Activated T-cell treated with anti-CD3 and anti-CD28 coated beads for 48 hours (primary cell): ENCODE results near the gene RALGAPA1.

Experiments
- DNase-seq: peaks from one replicate; pipeline ENCODE4 v3.0.0-alpha.2; 2020; ENCODE audit warnings: low read depth

The RALGAPA1 gene

DNA sequence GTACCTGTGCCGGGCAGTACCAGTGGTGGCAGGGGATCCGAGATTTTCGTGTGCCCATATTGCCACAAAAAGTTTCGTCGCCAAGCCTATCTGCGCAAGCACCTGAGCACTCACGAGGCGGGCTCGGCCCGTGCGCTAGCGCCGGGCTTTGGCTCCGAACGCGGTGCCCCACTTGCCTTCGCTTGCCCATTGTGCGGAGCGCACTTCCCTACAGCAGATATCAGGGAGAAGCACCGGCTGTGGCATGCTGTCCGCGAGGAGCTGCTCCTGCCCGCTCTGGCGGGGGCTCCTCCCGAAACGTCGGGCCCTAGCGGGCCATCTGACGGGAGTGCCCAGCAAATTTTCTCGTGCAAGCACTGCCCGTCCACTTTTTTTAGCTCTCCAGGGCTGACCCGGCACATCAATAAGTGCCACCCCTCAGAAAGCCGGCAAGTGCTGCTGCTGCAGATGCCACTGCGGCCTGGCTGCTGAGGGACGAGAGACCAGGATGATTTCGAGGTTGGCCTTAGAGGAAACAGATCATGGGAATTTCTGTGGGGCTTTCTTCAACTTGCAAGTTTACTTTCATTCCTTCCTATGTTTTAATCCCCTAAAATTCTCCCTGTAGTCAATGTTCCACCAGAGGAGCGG, 273.5 kb downstream of the RALGAPA1 start:
- DNase-seq = no peak

DNA sequence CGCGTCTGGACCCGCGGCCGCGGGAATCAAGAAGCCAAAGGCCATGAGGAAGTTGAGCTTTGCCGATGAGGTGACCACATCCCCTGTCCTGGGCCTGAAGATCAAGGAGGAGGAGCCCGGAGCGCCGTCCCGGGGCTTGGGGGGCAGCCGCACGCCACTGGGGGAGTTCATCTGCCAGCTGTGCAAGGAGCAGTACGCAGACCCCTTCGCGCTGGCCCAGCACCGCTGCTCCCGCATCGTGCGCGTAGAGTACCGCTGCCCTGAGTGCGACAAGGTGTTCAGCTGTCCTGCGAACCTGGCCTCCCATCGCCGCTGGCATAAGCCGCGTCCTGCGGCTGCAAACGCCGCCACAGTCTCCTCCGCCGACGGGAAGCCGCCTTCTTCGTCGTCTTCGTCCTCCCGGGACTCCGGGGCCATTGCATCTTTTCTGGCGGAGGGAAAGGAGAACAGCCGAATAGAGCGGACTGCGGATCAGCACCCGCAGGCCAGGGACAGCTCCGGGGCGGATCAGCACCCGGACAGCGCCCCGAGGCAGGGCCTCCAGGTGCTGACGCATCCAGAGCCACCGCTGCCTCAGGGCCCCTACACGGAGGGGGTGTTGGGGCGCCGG, 274.1 kb downstream of the RALGAPA1 start:
- peak; percentile 68 for DNase-seq

DNA sequence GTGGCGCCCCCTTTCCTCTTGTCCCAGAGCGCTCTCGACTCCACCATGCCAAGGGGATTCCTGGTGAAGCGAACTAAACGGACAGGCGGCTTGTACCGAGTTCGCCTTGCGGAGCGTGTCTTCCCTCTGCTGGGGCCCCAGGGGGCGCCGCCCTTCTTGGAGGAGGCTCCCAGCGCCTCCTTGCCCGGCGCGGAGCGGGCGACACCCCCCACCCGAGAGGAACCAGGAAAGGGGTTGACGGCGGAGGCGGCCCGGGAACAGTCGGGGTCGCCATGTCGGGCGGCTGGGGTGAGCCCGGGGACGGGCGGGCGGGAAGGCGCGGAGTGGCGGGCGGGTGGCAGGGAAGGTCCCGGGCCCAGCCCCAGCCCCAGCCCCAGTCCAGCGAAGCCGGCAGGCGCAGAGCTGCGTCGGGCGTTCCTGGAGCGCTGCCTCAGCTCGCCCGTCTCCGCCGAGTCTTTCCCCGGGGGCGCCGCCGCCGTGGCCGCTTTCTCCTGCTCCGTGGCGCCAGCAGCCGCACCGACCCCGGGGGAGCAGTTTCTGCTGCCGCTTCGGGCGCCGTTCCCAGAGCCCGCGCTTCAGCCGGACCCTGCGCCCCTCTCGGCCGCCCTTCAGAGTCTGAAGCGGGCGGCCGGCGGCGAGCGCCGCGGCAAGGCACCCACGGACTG, 274.8 kb downstream of the RALGAPA1 start:
- no peak for DNase-seq

DNA sequence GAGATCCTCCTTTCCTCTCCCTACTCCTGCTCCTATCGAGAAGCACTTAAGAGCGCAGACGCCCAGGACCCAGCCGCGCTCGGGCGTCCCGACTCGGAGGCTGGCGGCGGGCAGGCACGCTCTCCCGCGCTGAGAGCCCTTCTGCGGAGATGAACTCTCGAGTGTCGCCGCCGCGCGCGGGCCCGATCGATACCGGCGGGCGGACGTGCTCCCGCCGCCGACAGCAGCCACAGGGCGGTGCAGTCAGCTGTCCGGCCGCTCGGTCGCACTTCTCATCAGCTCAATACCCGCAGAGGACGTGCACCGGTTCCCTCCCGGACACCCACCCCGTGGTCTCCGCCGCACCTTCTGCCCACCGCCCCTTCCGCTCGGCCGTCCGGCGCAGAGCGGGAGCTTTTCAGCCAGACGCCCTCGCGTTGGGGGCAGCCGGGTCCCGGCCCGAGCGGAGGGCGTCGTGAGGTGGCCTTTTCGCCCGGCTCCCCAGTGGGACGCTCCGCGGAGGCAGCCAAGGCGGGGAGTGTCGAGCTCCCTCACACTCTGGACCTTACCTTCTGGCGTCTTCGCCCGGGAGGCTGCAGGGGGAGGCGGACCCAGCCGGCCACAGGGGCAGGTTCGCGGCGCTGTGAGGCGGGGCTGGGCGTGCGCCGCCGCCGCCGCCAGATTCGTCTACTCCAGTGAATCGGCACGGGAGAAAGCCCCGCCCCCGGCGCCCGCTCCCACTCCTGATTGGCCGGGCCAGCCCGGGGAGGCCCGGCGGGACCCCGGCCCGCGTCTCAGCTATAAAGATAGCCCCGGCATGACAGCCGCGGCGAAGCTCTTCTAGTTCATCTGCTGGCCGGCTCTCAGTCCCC, 275.5 kb downstream of the RALGAPA1 start, which contains the start of gene INSM2:
TSS of gene INSM2 (plus strand) at position 808 of the 851 bp plus-strand sequence. CDS start 89 bp downstream, outside the sequence.
- DNase-seq = peak; percentile 75

DNA sequence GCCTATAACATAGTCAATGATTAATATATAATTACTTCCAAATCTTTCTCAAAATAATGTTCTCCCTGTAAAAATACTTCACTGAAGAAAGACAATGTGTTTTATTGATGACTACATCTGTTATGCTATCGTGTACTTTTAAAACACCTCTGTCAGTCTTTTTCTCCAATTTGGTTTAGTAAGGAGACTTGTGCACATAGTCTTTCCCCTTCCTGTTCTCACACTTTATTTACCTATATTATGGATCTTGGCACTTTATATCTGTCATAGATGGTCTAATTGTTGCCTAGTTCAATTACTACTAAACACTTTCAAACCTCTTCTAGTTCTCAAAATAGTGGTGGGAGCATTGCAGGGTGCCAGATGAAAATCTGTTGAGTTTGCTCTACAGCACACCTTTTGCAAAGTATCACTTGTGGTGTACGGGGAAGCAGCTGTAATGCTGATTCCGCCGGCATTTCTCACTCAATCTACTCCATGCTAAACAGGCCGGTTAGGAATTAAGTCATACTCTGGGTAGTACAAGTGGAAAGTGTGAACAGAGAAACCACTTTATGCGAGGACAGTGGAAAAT, 276.2 kb downstream of the RALGAPA1 start:
- no peak for DNase-seq

DNA sequence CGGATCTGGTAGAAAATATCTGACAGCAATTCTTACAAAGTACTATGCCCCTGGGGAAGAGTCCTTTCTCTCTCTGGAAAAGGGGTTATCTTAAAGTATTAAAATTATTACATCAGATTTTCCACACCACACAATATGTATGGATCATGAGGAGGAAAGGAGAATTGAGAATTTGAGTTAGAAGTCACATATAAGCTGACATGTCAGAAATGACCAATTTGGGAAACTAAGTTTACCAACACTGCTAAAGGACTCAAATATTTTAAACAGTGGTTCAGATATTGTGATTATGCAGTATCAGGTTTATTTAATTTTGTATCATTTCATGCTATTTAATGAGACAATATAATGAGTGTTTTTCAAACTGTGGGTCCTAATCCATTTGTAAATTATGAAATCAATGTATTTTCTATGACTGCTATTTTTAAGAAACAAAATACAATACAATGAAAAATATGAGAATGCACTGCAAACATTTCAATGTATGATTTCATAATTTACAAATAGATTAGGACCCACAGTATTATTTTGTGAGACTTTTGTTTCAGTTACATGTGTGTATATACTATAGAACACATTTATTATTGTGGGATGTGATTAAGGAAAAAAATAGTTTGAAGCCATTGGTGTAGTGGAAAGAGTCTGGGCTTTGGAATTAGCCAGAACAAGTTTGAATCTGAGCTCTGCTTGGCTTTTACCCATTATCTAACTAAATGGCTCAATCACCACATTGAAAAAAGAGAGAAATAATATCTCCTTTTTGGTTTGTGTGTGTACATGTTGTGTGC, 276.9 kb downstream of the RALGAPA1 start:
- DNase-seq = no peak

DNA sequence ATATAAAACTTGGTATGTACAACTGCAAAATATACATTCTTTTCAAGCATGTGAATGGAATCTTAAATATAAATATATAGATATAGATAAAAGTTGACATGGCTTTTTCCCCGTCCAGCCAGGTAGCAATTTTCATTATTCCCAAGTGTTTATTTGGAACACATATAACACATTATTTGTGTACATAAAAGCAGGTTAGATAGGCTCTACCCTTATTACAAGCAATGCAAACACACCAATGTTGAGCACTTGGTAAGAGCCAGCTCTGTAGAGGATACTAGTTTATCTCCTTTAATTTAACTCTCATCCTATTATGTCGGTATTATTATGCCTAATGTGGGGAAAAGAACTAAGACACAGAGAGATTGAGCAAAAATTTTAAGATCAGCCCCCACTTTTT, 282.1 kb downstream of the RALGAPA1 start:
- no peak for DNase-seq

DNA sequence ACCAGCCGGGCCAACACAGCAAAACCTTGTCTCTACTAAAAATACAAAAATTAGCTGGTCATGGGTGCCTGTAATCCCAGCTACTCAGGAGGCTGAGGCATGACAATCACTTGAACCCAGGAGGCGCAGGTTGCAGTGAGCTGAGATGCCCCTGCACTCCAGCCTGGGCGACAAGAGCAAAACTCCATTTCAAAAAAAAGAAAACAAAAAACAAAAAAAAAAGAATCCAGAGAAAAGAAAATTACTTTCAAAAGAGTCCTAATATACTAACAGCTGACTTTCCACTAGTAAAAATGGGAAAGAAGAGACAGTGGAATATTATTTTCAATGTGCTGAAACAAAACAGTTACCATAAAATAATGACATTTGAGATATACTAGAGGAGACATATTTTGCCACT, 283.4 kb downstream of the RALGAPA1 start:
- no peak for DNase-seq

DNA sequence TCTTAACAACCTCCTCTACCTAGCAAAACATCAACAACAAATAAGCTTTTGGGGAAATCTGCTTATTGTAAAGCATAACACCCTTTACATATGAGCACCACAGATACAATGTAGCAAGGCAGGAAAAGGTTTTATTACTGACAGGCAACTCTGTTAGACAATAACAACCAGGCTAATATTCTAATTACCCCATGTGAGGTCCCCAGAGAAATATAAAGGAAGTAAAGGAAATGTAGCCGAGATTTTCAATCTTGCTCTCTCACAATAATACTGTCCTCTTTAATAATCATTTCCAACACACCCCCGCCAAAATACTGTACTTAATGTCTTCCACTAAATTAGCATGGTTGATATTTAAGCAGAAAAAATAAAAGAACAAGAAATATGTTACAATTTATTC, 289.1 kb downstream of the RALGAPA1 start:
- DNase-seq = no peak

DNA sequence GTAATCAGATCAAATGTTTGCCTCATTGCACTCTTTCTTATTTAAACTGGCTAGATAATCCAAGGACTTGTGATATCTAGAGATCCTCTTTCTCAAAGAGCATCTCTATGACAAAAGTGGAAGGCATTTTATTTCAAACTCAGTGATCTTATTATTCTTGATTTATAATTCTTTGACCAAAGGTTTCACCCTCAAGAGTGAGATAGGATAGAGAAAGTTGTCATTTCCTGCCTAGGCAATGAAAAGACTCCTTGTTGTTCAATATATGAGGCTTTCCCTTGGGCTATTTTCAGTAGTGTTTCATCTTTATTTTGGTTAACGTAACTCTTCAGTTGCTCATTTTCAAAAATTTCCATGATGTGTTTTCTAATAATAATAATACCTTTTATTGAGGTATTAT, 293.2 kb downstream of the RALGAPA1 start:
- no peak for DNase-seq

DNA sequence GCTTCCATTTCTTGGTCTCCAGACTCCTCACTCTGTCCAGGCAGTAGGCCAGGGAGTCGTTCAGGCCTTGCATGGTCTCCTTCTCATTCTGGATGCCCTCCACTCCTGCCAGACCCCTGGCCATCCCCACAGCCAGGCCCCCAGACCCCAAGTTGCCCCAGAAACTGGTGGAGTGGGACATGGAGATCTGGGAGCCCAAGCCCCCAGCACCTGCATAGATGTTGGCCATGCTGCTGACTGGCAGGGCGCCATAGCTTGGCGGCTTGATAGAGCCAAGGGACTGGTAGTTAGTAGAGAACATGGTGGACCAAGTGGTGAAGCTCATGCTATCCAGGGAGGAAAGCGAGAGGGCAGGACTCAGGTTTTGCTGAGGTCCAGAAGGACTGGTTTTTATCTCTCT, 296.3 kb downstream of the RALGAPA1 start:
- DNase-seq = no peak

DNA sequence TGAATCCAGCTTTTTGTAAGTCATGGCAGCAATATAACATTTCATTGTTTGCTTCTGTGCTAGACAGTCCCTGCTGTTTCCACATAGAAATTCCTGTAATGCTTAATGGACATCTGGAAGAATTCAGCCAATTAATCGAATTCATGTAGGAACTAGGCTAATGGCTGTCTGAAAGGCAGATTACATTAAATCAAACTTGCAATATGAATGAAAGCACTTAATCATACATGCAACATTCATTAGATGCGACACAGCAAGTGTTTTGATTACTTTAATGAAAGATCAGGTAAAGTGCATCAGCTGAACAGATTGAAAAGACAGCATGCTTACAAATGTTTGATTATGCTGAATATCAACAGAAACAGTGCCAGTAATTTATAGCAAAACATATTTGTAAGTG, 299.2 kb downstream of the RALGAPA1 start:
- DNase-seq = no peak

DNA sequence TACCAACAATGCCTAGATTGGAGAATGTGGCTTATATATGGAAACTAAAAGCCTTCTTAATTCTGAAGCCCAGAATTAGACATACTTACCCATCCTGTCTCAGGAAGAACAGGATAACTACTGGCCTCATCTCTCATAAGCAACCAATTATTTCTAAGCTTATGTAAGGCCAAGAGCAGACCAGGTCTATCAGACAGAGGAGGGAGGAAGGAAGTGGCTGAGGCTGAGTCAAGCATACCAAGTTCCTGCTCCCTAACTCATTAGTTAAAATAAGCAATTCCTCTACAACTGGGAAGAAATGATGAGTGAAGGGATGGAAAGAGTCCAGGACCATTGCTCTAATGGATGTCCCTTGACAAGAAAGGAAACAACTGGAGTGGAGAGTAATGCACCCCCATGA, 302.2 kb downstream of the RALGAPA1 start:
- no peak for DNase-seq

DNA sequence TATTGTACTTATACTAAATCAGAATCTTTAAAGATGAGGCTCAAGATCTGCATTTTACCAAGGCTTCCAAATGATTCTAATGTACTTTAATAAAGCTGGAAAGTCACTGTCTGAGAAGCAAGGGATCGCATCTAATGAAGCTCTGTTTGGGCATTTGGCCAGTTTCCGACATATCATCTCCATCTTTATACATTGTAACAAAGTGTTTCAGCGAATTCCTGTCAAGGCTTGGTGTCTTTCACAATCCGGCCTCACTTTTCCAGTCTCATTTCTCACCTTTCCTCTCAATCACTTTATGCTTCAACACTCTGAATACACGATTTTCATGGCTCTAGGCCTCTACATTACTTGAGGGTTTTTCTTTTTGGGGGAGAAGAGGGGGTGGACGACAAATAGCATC, 302.6 kb downstream of the RALGAPA1 start:
- no peak for DNase-seq

DNA sequence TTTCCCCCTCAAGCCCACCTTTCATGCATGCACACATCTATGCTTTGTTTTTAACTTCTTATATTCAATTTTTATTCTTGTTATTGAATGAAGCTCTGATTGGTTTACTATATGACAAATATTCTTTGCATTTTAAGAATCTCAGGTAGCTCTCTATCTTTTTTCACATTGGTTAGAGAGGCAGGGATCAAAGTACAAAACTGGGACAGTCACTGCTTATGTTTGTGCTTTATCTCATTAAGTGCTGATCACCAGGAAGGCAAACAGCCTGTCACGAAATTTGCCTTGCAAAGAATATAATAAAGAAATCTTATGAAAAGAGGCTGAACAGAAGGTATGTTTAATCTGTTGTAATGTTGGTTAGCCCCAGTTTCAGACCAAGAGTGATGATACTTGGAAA, 304.8 kb downstream of the RALGAPA1 start:
- DNase-seq = no peak

DNA sequence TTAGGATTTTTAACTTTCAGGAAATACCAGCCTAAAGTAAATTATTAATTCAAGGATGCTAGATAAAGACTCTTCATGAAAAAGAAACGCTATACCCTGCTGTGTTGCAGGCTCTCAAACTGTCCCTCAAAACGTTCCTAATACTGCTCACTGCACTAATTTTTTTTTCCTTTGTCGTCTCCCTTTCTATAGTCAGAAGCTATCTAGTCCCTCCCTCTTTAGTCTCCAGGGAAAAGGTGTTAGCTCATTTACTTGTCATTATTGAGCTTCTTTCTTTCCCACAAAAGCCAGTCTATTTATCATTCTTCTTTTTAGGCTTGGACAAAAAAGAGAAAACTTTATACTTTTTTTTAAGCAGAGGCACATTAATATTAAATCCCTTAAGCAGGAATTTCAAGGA, 305.4 kb downstream of the RALGAPA1 start:
- no peak for DNase-seq

DNA sequence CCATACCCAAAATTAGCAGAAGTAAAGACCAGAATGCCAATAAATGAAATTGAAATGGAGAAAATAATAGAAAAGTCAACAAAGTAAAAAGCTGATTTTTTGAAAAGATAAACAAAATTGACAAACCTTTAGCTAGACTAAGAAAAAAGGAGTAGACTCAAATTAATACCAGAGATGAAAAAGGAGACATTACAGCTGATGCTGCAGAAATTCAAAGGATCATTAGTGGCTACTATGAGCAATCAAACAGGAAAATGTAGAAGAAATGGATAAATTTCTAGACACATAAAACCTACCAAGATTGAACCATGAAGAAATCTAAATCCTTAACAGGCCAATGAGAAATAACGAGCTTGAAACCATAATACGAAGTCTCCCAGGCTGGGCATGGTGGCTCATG, 309.9 kb downstream of the RALGAPA1 start:
- no peak for DNase-seq

DNA sequence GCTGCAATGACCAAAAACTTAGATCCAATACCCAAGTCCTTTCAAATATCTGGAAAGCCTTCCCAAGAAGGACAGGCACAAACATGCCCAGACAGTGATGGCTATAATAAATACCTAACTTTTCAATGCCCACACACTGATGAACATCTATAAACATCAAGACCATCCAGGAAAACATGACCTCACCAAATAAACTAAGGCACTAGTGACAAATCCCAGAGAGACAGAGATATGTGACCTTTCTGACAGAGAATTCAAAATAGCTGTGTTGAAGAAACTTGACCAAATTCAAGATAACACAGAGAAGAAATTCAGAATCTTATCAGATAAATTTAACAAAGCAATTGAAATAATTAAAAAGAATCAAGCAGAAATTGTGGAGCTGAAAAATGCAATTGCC, 313.8 kb downstream of the RALGAPA1 start:
- DNase-seq = no peak

DNA sequence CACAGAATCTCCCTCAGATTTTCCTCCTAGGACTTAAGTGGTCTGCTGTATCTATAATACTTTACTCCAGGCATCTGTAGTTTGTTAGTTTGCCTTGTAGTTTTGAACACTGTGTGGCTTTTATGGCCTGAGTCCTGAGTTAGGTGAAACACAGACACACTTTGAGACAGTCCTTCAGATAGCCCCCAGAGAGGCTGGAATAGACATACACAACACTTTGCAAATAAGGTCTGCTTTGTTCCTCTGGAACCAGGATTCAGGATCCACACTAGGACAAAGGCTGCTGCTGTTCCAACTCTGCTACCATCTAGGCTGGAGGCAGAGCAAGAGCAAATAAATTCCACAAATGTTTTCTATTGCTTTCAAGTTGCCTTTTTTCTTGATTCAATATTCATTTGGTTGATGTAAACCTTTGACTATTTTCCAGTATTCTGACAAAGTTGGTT, 316.5 kb downstream of the RALGAPA1 start:
- DNase-seq = no peak
